ENCODE results near the gene PSMD1.

Gene PSMD1

DNA sequence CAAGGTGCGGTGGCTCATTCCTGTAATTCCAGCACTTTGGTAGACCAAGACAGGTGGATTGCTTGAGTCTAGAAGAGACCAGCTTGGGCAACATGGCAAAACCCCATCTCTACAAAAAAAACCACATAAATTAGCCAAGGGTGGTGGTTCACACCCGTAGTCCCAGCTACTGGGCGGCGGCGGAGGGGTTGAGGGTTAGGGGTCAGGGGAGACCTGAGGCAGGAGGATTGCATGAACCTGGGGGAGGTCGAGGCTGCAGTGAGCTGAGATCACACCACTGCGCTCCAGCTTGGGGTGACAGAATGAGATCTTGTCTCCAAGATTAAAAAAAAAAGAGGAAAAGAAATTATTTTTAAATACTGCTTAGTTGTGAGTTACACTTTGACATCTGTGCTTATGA is 69.5 kb downstream of the PSMD1 start:
- H3K4me2 ChIP-seq (ENCODE audit: low read length), result no peak overlapping the region
- no peak overlapping the region for H3K9ac ChIP-seq (ENCODE audit: low read length)

DNA sequence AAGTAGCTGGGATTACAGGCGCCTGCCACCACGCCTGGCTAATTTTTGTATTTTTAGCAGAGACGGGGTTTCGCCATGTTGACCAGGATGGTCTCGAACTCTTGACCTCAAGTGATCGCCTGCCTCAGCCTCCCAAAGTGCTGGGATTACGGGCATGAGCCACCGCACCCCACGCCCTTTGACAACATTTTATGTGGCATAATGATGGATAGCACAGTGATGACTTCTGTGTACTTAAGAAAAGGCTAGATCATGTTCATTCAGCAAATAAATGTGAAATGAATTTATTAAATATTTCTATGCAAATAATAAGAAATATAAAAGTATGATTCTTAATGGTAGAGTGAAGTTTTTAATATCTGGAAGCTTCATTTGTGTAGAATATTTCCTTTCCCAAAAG is 70.8 kb downstream of the PSMD1 start:
- Histone ChIP-seq H3K79me2 (ENCODE audit: low read length) (0 out of 2 replicates have a peak, but pooled peaks cover under 1% of the 10 kb centered on the region), H4K20me1 (ENCODE audit: insufficient read depth, low read length) (no peaks in the 10 kb centered on the region), H3K27me3 (ENCODE audit: low read depth, low read length) (no peaks in the 10 kb centered on the region), H3K4me3 (ENCODE audit: low read length) (no peak overlapping the region), H3K9me3 (ENCODE audit: insufficient read depth, low read length) (no peaks in the 10 kb centered on the region), H3K27ac (ENCODE audit: low read length) (no peak overlapping the region), H3K9ac (ENCODE audit: low read length) (no peak overlapping the region), H3K4me1 (ENCODE audit: low read length) (peaks cover 27% of the 10 kb centered on the region), H3K36me3 (replicated peaks; ENCODE audit: low read depth, low read length) (no peaks in the 10 kb centered on the region), H3K4me2 (ENCODE audit: low read length) (no peak overlapping the region), H2AFZ (ENCODE audit: low read depth, low read length) (no peak overlapping the region)
- TF ChIP-seq, protein P1, sequence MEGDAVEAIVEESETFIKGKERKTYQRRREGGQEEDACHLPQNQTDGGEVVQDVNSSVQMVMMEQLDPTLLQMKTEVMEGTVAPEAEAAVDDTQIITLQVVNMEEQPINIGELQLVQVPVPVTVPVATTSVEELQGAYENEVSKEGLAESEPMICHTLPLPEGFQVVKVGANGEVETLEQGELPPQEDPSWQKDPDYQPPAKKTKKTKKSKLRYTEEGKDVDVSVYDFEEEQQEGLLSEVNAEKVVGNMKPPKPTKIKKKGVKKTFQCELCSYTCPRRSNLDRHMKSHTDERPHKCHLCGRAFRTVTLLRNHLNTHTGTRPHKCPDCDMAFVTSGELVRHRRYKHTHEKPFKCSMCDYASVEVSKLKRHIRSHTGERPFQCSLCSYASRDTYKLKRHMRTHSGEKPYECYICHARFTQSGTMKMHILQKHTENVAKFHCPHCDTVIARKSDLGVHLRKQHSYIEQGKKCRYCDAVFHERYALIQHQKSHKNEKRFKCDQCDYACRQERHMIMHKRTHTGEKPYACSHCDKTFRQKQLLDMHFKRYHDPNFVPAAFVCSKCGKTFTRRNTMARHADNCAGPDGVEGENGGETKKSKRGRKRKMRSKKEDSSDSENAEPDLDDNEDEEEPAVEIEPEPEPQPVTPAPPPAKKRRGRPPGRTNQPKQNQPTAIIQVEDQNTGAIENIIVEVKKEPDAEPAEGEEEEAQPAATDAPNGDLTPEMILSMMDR (IDR thresholded peaks at IDR 0.05; ENCODE audit: low read depth, low read length), result no peak
- no peak for TF ChIP-seq EZH2phosphoT487 (IDR thresholded peaks at IDR 0.05; ENCODE audit: low read depth)

More for the DNA sequence above, 69.5 kb downstream of the PSMD1 start:
- Histone ChIP-seq H3K36me3 (replicated peaks; ENCODE audit: low read depth, low read length) (no peaks in the 10 kb centered on the region), H3K9me3 (ENCODE audit: insufficient read depth, low read length) (no peaks in the 10 kb centered on the region), H3K79me2 (ENCODE audit: low read length) (no peaks in the 10 kb centered on the region), H3K27me3 (ENCODE audit: low read depth, low read length) (no peaks in the 10 kb centered on the region), H3K4me3 (ENCODE audit: low read length) (no peak overlapping the region), H2AFZ (ENCODE audit: low read depth, low read length) (no peak overlapping the region), H3K27ac (ENCODE audit: low read length) (no peak overlapping the region), H3K4me1 (ENCODE audit: low read length) (peaks cover 27% of the 10 kb centered on the region), H4K20me1 (ENCODE audit: insufficient read depth, low read length) (no peaks in the 10 kb centered on the region)
- TF ChIP-seq EZH2phosphoT487 (IDR thresholded peaks at IDR 0.05; ENCODE audit: low read depth), result no peak
- TF ChIP-seq, protein P1 (IDR thresholded peaks at IDR 0.05; ENCODE audit: low read depth, low read length), result no peak

DNA sequence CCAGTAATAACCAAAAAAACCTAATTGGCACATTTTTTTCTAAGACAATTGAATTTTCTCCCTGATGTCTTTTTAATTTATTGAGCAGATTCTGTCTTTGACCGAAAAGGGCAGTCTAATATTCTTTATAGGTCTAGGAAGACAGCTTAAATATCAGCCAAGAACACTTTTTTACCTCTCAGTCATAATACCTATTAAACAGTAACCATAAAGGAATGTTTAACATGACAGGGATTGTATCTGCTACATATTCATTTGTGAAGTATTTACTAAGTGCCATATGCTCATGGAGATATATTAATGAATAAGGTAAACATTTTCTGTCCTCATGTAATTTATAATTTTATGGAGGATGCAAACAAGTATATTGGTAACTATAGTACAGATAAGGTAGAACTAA is 71.3 kb downstream of the PSMD1 start:
- H3K4me2 ChIP-seq (ENCODE audit: low read length), result no peak overlapping the region
- H2AFZ ChIP-seq (ENCODE audit: low read depth, low read length), result no peak overlapping the region
- no peaks in the 10 kb centered on the region for H3K27me3 ChIP-seq (ENCODE audit: low read depth, low read length)
- TF ChIP-seq, protein P1 (IDR thresholded peaks at IDR 0.05; ENCODE audit: low read depth, low read length), result no peak
- TF ChIP-seq EZH2phosphoT487 (IDR thresholded peaks at IDR 0.05; ENCODE audit: low read depth), result no peak
- no peaks in the 10 kb centered on the region for H4K20me1 ChIP-seq (ENCODE audit: insufficient read depth, low read length)
- H3K36me3 ChIP-seq (replicated peaks; ENCODE audit: low read depth, low read length), result no peaks in the 10 kb centered on the region
- no peaks in the 10 kb centered on the region for H3K9me3 ChIP-seq (ENCODE audit: insufficient read depth, low read length)
- no peak overlapping the region for H3K4me3 ChIP-seq (ENCODE audit: low read length)
- 0 out of 2 replicates have a peak, but pooled peaks cover 3% of the 10 kb centered on the region for H3K79me2 ChIP-seq (ENCODE audit: low read length)
- no peak overlapping the region for H3K27ac ChIP-seq (ENCODE audit: low read length)
- H3K4me1 ChIP-seq (ENCODE audit: low read length), result peaks cover 22% of the 10 kb centered on the region
- H3K9ac ChIP-seq (ENCODE audit: low read length), result no peak overlapping the region

DNA sequence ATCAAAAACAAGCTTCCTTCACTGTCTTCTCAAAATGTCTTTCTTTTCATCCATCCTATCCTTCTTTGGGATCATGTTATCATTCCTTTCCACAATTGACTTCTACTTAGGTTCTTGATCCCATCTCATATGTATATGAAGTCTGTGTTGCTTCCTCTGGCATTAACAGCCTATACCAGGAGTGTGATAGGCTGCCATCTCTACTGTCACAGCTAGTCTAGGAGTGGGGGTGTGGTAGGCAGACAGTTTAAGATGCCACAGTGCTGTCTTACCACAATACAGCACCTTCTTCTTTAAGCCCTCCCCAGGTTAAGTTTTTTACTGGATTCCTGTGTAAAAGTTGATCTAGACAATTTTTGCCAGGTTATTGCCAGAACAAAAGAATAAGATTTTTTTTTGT is 71.9 kb downstream of the PSMD1 start:
- no peak overlapping the region for H3K27ac ChIP-seq (ENCODE audit: low read length)
- no peak overlapping the region for H2AFZ ChIP-seq (ENCODE audit: low read depth, low read length)
- no peak overlapping the region for H3K4me3 ChIP-seq (ENCODE audit: low read length)
- no peaks in the 10 kb centered on the region for H4K20me1 ChIP-seq (ENCODE audit: insufficient read depth, low read length)
- H3K4me1 ChIP-seq (ENCODE audit: low read length), result peaks cover 16% of the 10 kb centered on the region
- H3K27me3 ChIP-seq (ENCODE audit: low read depth, low read length), result no peaks in the 10 kb centered on the region
- no peak overlapping the region for H3K9ac ChIP-seq (ENCODE audit: low read length)
- no peaks in the 10 kb centered on the region for H3K9me3 ChIP-seq (ENCODE audit: insufficient read depth, low read length)
- TF ChIP-seq EZH2phosphoT487 (IDR thresholded peaks at IDR 0.05; ENCODE audit: low read depth), result no peak
- TF ChIP-seq, protein P1 (IDR thresholded peaks at IDR 0.05; ENCODE audit: low read depth, low read length), result no peak
- H3K36me3 ChIP-seq (replicated peaks; ENCODE audit: low read depth, low read length), result no peaks in the 10 kb centered on the region
- H3K4me2 ChIP-seq (ENCODE audit: low read length), result no peak overlapping the region
- H3K79me2 ChIP-seq (ENCODE audit: low read length), result 0 out of 2 replicates have a peak, but pooled peaks cover 3% of the 10 kb centered on the region

Measured in OCI-LY3 (cell line).